GM12872 (cell line): Measurements from ENCODE around the gene ASIC1.

Source experiments
- TF ChIP-seq, protein P1 (sequence below): IDR thresholded peaks from 3 replicates; pipeline ENCODE4 v1.5.1; 2011; ENCODE audit warnings: low read depth, mild to moderate bottlenecking, low read length, moderate library complexity; ENCODE audit not compliant: insufficient read depth

ASIC1 gene

DNA sequence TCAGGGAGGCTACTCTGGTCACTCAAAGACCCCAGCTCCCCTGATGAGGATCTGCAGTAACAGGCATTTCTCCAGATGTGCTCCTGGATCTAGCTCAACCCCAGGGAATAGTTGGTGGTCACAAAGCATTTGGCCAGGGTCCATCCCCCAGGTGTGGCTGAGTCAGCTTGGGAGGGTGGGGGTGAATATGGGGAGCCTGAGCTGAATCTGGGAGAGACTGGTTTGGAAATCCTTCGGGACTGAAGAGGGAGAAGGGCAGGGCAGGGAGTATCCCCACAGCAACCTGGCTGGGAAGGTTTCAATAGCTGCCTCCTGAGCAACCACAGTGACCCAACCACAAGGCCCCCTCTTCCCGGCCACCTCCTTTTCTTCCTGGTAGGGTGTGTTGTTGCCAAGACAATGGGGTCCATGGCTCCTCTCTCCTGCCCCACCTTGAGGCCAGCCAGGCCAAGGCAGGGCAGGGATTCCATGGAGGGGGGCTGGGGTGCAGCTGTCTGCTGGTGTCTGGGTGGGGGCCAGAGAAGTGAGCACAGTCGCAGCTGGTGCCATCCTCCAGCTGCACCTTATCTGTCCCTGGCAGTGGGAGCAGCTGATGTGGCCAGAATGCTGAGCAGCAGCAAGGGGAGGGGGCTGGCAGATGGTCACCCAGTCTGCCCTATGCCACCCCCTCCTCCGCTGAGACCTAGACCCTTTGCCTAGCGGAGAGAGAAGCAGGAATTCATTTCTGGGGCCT, 5.5 kb downstream of the ASIC1 start:
- TF ChIP-seq, protein P1, sequence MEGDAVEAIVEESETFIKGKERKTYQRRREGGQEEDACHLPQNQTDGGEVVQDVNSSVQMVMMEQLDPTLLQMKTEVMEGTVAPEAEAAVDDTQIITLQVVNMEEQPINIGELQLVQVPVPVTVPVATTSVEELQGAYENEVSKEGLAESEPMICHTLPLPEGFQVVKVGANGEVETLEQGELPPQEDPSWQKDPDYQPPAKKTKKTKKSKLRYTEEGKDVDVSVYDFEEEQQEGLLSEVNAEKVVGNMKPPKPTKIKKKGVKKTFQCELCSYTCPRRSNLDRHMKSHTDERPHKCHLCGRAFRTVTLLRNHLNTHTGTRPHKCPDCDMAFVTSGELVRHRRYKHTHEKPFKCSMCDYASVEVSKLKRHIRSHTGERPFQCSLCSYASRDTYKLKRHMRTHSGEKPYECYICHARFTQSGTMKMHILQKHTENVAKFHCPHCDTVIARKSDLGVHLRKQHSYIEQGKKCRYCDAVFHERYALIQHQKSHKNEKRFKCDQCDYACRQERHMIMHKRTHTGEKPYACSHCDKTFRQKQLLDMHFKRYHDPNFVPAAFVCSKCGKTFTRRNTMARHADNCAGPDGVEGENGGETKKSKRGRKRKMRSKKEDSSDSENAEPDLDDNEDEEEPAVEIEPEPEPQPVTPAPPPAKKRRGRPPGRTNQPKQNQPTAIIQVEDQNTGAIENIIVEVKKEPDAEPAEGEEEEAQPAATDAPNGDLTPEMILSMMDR = no peak

- TF ChIP-seq, protein P1 = no peak
Measured at GRCh38 chr12:50065726-50066310, 8.4 kb downstream of the ASIC1 start.

GRCh38 chr12:50066402-50066801, 9.0 kb downstream of the ASIC1 start:
- TF ChIP-seq, protein P1 = no peak

DNA sequence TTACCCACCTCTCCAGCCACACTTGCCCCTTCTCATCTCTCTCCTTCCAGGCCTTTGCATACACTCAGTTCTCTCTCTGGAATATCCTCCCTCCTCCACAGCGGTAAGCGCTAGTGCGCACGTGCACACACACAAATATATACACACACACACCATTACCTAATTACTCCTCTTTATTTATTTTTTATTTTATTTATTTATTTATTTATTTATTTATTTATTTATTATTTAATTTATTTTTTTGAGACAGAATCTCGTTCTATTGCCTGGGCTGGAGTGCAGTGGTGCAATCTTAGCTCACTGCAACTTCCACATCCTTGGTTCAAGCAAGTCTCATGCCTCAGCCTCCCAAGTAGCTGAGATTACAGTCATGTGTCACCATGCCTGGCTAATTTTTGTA, 11.7 kb downstream of the ASIC1 start:
- TF ChIP-seq, protein P1 = no peak

DNA sequence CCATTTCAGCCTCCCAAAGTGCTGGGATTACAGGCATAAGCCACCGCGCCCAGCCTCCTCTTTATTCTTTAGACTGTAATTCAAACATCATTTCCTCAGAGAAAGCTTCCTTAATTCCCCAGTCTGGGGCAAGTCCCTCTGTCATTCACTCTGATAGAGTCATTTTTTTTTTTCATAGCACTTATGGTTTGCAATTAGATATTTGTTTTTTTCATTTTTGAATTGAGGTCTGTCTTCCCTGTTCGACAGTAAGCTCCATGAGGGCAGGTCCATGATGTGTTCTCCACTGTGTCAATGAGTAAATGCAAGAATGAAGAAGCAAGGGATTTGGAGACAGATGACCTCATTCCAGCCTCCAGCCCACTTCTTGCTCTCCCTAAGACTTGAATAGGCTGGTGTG, 12.1 kb downstream of the ASIC1 start:
- TF ChIP-seq, protein P1 = no peak

DNA sequence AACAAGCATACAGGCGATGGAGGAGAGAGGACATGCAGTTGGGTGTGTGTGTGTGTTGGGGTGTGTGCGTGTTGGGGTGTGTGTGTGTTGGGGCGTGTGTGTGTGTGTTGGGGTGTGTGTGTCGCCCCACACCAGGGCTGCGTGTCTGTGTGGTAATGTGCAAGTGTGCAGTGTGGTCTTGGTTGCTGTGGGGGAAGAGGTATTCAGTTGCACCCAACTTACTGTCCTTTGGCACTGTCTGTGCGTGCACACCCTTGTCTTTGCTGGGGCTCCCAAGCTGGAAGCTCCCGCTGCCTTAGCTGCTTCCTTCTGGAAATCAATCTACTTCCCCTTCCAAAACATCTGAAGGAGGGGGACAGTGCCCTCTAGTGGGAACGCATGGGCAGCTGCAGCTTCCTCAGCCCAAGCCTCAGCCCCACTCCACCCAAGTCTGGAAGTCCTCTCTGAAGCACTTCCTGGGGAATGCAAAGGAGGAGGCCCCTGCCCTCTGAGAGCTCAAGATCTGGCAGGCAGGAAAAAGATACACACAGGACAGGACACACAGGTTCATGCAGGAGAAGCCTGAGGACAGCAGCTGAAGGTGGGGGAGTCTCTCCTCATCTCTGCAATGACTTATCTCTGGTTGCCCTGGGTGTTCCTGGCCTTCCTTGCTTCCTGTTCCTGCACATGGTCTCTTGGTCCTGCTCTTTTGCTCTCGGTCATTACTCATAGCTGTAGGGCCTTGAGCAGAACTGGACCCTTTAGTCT, 13.1 kb downstream of the ASIC1 start:
- TF ChIP-seq, protein P1 = peak; percentile 98

- TF ChIP-seq, protein P1 = no peak
Measured at GRCh38 chr12:50072198-50072907, 15.0 kb downstream of the ASIC1 start.
